Measurements from ENCODE around the gene CD53. TPM values are rescaled to one million over a fixed set of nuclear protein-coding genes. Genes with fewer than 3 reads are reported as not detected.

Gene CD53
- total RNA-seq, 1 experiment from 2014 or later: 1.4 TPM

DNA sequence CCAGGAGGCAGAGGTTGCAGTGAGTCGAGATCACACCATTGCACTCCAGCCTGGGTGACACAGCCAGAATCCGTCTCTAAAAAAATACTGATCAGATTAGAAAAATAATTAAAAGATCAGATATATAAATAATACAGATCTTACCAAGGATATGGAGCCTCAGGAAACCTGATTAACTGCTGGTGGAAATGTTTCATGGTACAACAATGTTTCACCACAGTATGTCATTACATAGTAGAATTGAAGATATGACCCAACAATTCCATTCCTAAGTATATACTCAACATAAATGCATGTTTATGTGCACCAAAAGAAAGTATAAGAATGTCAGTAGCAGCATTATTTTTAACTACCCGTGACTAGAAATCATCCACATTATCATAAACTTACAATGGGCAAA is 41.7 kb downstream of the CD53 start:
- H3K27ac Mint-ChIP-seq: no peak overlapping the region
- H3K4me1 Mint-ChIP-seq: peaks cover 8% of the 10 kb centered on the region
- TF ChIP-seq ETV6 (CRISPR knock-in tag; IDR thresholded peaks at IDR 0.05) (no peak), RELA (CRISPR knock-in tag; IDR thresholded peaks at IDR 0.05; ENCODE audit: borderline replicate concordance) (no peak), FOXJ3 (CRISPR knock-in tag; IDR thresholded peaks at IDR 0.05; ENCODE audit: borderline replicate concordance) (no peak), TCF7 (CRISPR knock-in tag; IDR thresholded peaks at IDR 0.05; ENCODE audit: low read depth) (no peak), ZNF671 (CRISPR knock-in tag; IDR thresholded peaks at IDR 0.05) (no peak), ZBTB21 (CRISPR knock-in tag; IDR thresholded peaks at IDR 0.05; ENCODE audit: borderline replicate concordance) (no peak), JUN (CRISPR knock-in tag; IDR thresholded peaks at IDR 0.05) (no peak), PRRX2 (CRISPR knock-in tag; IDR thresholded peaks at IDR 0.05) (no peak)
- TF ChIP-seq, protein P1, sequence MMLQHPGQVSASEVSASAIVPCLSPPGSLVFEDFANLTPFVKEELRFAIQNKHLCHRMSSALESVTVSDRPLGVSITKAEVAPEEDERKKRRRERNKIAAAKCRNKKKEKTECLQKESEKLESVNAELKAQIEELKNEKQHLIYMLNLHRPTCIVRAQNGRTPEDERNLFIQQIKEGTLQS (CRISPR knock-in tag; conservative IDR thresholded peaks at IDR 0.05): no peak
- TF ChIP-seq, protein P2, sequence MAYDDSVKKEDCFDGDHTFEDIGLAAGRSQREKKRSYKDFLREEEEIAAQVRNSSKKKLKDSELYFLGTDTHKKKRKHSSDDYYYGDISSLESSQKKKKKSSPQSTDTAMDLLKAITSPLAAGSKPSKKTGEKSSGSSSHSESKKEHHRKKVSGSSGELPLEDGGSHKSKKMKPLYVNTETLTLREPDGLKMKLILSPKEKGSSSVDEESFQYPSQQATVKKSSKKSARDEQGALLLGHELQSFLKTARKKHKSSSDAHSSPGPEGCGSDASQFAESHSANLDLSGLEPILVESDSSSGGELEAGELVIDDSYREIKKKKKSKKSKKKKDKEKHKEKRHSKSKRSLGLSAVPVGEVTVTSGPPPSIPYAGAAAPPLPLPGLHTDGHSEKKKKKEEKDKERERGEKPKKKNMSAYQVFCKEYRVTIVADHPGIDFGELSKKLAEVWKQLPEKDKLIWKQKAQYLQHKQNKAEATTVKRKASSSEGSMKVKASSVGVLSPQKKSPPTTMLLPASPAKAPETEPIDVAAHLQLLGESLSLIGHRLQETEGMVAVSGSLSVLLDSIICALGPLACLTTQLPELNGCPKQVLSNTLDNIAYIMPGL (CRISPR knock-in tag; IDR thresholded peaks at IDR 0.05): no peak
- TF ChIP-seq, protein P3, sequence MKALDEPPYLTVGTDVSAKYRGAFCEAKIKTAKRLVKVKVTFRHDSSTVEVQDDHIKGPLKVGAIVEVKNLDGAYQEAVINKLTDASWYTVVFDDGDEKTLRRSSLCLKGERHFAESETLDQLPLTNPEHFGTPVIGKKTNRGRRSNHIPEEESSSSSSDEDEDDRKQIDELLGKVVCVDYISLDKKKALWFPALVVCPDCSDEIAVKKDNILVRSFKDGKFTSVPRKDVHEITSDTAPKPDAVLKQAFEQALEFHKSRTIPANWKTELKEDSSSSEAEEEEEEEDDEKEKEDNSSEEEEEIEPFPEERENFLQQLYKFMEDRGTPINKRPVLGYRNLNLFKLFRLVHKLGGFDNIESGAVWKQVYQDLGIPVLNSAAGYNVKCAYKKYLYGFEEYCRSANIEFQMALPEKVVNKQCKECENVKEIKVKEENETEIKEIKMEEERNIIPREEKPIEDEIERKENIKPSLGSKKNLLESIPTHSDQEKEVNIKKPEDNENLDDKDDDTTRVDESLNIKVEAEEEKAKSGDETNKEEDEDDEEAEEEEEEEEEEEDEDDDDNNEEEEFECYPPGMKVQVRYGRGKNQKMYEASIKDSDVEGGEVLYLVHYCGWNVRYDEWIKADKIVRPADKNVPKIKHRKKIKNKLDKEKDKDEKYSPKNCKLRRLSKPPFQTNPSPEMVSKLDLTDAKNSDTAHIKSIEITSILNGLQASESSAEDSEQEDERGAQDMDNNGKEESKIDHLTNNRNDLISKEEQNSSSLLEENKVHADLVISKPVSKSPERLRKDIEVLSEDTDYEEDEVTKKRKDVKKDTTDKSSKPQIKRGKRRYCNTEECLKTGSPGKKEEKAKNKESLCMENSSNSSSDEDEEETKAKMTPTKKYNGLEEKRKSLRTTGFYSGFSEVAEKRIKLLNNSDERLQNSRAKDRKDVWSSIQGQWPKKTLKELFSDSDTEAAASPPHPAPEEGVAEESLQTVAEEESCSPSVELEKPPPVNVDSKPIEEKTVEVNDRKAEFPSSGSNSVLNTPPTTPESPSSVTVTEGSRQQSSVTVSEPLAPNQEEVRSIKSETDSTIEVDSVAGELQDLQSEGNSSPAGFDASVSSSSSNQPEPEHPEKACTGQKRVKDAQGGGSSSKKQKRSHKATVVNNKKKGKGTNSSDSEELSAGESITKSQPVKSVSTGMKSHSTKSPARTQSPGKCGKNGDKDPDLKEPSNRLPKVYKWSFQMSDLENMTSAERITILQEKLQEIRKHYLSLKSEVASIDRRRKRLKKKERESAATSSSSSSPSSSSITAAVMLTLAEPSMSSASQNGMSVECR (CRISPR knock-in tag; IDR thresholded peaks at IDR 0.05; ENCODE audit: borderline replicate concordance): no peak
- TF ChIP-seq, protein P4, sequence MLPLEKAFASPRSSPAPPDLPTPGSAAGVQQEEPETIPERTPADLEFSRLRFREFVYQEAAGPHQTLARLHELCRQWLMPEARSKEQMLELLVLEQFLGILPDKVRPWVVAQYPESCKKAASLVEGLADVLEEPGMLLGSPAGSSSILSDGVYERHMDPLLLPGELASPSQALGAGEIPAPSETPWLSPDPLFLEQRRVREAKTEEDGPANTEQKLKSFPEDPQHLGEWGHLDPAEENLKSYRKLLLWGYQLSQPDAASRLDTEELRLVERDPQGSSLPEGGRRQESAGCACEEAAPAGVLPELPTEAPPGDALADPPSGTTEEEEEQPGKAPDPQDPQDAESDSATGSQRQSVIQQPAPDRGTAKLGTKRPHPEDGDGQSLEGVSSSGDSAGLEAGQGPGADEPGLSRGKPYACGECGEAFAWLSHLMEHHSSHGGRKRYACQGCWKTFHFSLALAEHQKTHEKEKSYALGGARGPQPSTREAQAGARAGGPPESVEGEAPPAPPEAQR (CRISPR knock-in tag; IDR thresholded peaks at IDR 0.05): no peak
- no peaks in the 10 kb centered on the region for H3K36me3 Mint-ChIP-seq
- no peak overlapping the region for H3K4me3 Mint-ChIP-seq
- no peak for ATAC-seq
- H3K27me3 Mint-ChIP-seq (ENCODE audit: low read depth): no peaks in the 10 kb centered on the region; the same call in 1 of the 2 replicates
- H3K9me3 Mint-ChIP-seq: peaks cover 10% of the 10 kb centered on the region
- CTCF ChIA-PET: no interaction called here
- no peak for DNase-seq (ENCODE audit: low spot score)
- POLR2A ChIA-PET: no interaction called here

DNA sequence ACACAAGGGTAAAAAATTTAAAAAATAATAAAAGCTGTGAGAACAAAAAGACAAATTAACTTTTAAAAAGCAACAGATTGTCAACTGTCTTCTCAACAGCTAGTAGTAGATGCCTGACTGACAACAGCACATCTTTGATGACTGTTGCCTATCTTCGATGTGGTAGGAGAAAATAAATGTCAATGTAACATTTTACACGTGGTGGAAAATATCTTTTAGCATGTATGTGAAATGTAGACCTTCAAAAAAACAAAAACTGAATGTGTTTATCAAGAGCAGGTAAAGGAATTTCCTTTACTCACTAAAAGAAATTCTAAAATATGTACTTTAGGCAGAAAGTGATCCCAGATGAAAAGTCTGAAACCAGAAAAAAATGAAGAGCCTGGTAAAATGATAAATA is 42.9 kb downstream of the CD53 start:
- H3K27me3 Mint-ChIP-seq (ENCODE audit: low read depth): no peaks in the 10 kb centered on the region; the same call in 1 of the 2 replicates
- POLR2A ChIA-PET: no interaction called here
- H3K4me1 Mint-ChIP-seq: peaks cover 8% of the 10 kb centered on the region
- H3K36me3 Mint-ChIP-seq: no peaks in the 10 kb centered on the region
- no peak for TF ChIP-seq ZNF232 (CRISPR knock-in tag; IDR thresholded peaks at IDR 0.05)
- no peak for TF ChIP-seq ZNF121 (CRISPR knock-in tag; IDR thresholded peaks at IDR 0.05)
- TF ChIP-seq FOXJ3 (CRISPR knock-in tag; IDR thresholded peaks at IDR 0.05; ENCODE audit: borderline replicate concordance): no peak
- TF ChIP-seq, protein P5, sequence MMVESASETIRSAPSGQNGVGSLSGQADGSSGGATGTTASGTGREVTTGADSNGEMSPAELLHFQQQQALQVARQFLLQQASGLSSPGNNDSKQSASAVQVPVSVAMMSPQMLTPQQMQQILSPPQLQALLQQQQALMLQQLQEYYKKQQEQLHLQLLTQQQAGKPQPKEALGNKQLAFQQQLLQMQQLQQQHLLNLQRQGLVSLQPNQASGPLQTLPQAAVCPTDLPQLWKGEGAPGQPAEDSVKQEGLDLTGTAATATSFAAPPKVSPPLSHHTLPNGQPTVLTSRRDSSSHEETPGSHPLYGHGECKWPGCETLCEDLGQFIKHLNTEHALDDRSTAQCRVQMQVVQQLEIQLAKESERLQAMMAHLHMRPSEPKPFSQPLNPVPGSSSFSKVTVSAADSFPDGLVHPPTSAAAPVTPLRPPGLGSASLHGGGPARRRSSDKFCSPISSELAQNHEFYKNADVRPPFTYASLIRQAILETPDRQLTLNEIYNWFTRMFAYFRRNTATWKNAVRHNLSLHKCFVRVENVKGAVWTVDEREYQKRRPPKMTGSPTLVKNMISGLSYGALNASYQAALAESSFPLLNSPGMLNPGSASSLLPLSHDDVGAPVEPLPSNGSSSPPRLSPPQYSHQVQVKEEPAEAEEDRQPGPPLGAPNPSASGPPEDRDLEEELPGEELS (CRISPR knock-in tag; IDR thresholded peaks at IDR 0.05): no peak
- TF ChIP-seq TCF7 (CRISPR knock-in tag; IDR thresholded peaks at IDR 0.05; ENCODE audit: low read depth): no peak
- TF ChIP-seq GTF2I (CRISPR knock-in tag; conservative IDR thresholded peaks at IDR 0.05): no peak
- TF ChIP-seq ZNF138 (CRISPR knock-in tag; conservative IDR thresholded peaks at IDR 0.05): no peak
- TF ChIP-seq, protein P6, sequence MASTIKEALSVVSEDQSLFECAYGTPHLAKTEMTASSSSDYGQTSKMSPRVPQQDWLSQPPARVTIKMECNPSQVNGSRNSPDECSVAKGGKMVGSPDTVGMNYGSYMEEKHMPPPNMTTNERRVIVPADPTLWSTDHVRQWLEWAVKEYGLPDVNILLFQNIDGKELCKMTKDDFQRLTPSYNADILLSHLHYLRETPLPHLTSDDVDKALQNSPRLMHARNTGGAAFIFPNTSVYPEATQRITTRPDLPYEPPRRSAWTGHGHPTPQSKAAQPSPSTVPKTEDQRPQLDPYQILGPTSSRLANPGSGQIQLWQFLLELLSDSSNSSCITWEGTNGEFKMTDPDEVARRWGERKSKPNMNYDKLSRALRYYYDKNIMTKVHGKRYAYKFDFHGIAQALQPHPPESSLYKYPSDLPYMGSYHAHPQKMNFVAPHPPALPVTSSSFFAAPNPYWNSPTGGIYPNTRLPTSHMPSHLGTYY (CRISPR knock-in tag; IDR thresholded peaks at IDR 0.05): no peak
- TF ChIP-seq SOX15 (CRISPR knock-in tag; IDR thresholded peaks at IDR 0.05): no peak
- ATAC-seq: no peak
- peaks cover 10% of the 10 kb centered on the region for H3K9me3 Mint-ChIP-seq
- H3K4me3 Mint-ChIP-seq: no peak overlapping the region
- no peak for DNase-seq (ENCODE audit: low spot score)
- CTCF ChIA-PET: no interaction called here
- no peak overlapping the region for H3K27ac Mint-ChIP-seq

Measured in WTC11 (cell line).